KBM-7 (cell line): ENCODE results near the gene PDE2A.
A peak's percentile ranks its signal among the peaks of the same experiment; 100 is the strongest.

Source experiments
- DNase-seq: peaks from one replicate; pipeline ENCODE4 v3.0.0-alpha.2; 2015
- in situ Hi-C: fragments of 300-500 bp; cut with MboI; formaldehyde crosslinking; loops from 2 replicates; pipeline ENCODE4 v1.14.3; 2020; ENCODE audit warnings: low sequenced_read_pairs, low pct_unique_long_range_greater_than_20kb, mixed read lengths

PDE2A gene

GRCh38 chr11:72625691-72626413 lies 48.4 kb downstream of the PDE2A start:
- in situ Hi-C loops = no loop called here
- DNase-seq = no peak

- in situ Hi-C loops = no loop called here
- no peak for DNase-seq
Measured at GRCh38 chr11:72624496-72625201, 49.6 kb downstream of the PDE2A start.

GRCh38 chr11:72623052-72623451 lies 51.2 kb downstream of the PDE2A start:
- DNase-seq = no peak
- in situ Hi-C loops = no loop called here

GRCh38 chr11:72621008-72621610 lies 53.1 kb downstream of the PDE2A start:
- in situ Hi-C loops = no loop called here
- DNase-seq = no peak

GRCh38 chr11:72618803-72619202 lies 55.4 kb downstream of the PDE2A start:
- in situ Hi-C loops = no loop called here
- DNase-seq = no peak

GRCh38 chr11:72617080-72617762 lies 57.0 kb downstream of the PDE2A start:
- in situ Hi-C loops = no loop called here
- no peak for DNase-seq

GRCh38 chr11:72616655-72617054 lies 57.6 kb downstream of the PDE2A start:
- DNase-seq = no peak
- in situ Hi-C loops = no loop called here

- in situ Hi-C loops = no loop called here
- DNase-seq = no peak
Measured at GRCh38 chr11:72615329-72615728, 58.9 kb downstream of the PDE2A start.

GRCh38 chr11:72614381-72614780 lies 59.8 kb downstream of the PDE2A start:
- in situ Hi-C loops = no loop called here
- no peak for DNase-seq

- in situ Hi-C loops = no loop called here
- DNase-seq = peak; percentile 95
Measured at GRCh38 chr11:72613977-72614376, 60.2 kb downstream of the PDE2A start.

GRCh38 chr11:72613450-72613849 lies 60.8 kb downstream of the PDE2A start:
- in situ Hi-C loops = no loop called here
- no peak for DNase-seq

- in situ Hi-C loops = no loop called here
- no peak for DNase-seq
Measured at GRCh38 chr11:72609476-72609875, 64.7 kb downstream of the PDE2A start.

GRCh38 chr11:72609045-72609444 lies 65.2 kb downstream of the PDE2A start:
- DNase-seq = peak; percentile 25
- in situ Hi-C loops = no loop called here

- no peak for DNase-seq
- in situ Hi-C loops = no loop called here
Measured at GRCh38 chr11:72607496-72607895, 66.7 kb downstream of the PDE2A start.

- no peak for DNase-seq
- in situ Hi-C loops = no loop called here
Measured at GRCh38 chr11:72606748-72607468, 67.3 kb downstream of the PDE2A start.

- in situ Hi-C loops = no loop called here
- no peak for DNase-seq
Measured at GRCh38 chr11:72605973-72606747, 68.1 kb downstream of the PDE2A start.

GRCh38 chr11:72604256-72604655 lies 70.0 kb downstream of the PDE2A start:
- no peak for DNase-seq
- in situ Hi-C loops = no loop called here

- in situ Hi-C loops = no loop called here
- no peak for DNase-seq
Measured at GRCh38 chr11:72602250-72602904, 71.8 kb downstream of the PDE2A start.
